Limb (tissue), 2 donors: ENCODE data around the gene TYRP1.
A peak's percentile ranks its signal among the peaks of the same experiment; 100 is the strongest.

Source experiments
- DNase-seq, 2 donors: peaks; one replicate each; pipeline ENCODE4 v3.0.0-alpha.2; 2016; ENCODE audit errors: extremely low spot score in 2 of 2

TYRP1 gene

GRCh38 chr9:12697719-12698118 is 4.5 kb downstream of the TYRP1 start:
- no peak for DNase-seq

- no peak for DNase-seq
Observed at GRCh38 chr9:12698266-12698665, 5.1 kb downstream of the TYRP1 start.

GRCh38 chr9:12698986-12699385 is 5.8 kb downstream of the TYRP1 start:
- DNase-seq = no peak

- no peak for DNase-seq
Observed at GRCh38 chr9:12699529-12699928, 6.3 kb downstream of the TYRP1 start.

- no peak for DNase-seq
Observed at GRCh38 chr9:12701126-12701525, 7.9 kb downstream of the TYRP1 start.

- peak; percentile 40 to 72 for DNase-seq
Observed at GRCh38 chr9:12702160-12702758, 9.1 kb downstream of the TYRP1 start.

GRCh38 chr9:12703996-12704395 is 10.8 kb downstream of the TYRP1 start:
- DNase-seq = no peak

GRCh38 chr9:12705738-12706391 is 12.7 kb downstream of the TYRP1 start:
- DNase-seq = no peak

GRCh38 chr9:12708562-12709298 is 15.5 kb downstream of the TYRP1 start:
- no peak for DNase-seq

GRCh38 chr9:12712532-12712931 is 19.3 kb downstream of the TYRP1 start:
- DNase-seq = no peak

- no peak for DNase-seq
Observed at GRCh38 chr9:12715268-12715667, 22.1 kb downstream of the TYRP1 start.

GRCh38 chr9:12716823-12717600 is 23.8 kb downstream of the TYRP1 start:
- no peak for DNase-seq

- no peak for DNase-seq
Observed at GRCh38 chr9:12717907-12718306, 24.7 kb downstream of the TYRP1 start.

GRCh38 chr9:12718482-12719026 is 25.4 kb downstream of the TYRP1 start:
- peak in 1 of 2 donors; percentile 34 for DNase-seq

- DNase-seq = peak in 1 of 2 donors; percentile 87
Observed at GRCh38 chr9:12719431-12719830, 26.2 kb downstream of the TYRP1 start.

GRCh38 chr9:12720551-12720950 is 27.4 kb downstream of the TYRP1 start:
- DNase-seq = no peak

- DNase-seq = no peak
Observed at GRCh38 chr9:12722131-12722530, 28.9 kb downstream of the TYRP1 start.

GRCh38 chr9:12723409-12724028 is 30.3 kb downstream of the TYRP1 start:
- DNase-seq = peak in 1 of 2 donors; percentile 73

- DNase-seq = no peak
Observed at GRCh38 chr9:12726795-12727194, 33.6 kb downstream of the TYRP1 start.

- no peak for DNase-seq
Observed at GRCh38 chr9:12730198-12730597, 37.0 kb downstream of the TYRP1 start.

- DNase-seq = no peak
Observed at GRCh38 chr9:12730927-12731326, 37.7 kb downstream of the TYRP1 start.
